ENCODE results near the gene DRC7.

DRC7 gene

GRCh38 chr16:57761301-57761700, 66.7 kb downstream of the DRC7 start:
- no peak for TF ChIP-seq CTCF (IDR thresholded peaks at IDR 0.05; ENCODE audit: low read depth, low read length)
- H3K4me3 ChIP-seq (replicated peaks in 1 of 2; ENCODE audit: low read depth in 2 of 2, low read length in 2 of 2), result no peak overlapping the region

GRCh38 chr16:57761957-57762356, 67.4 kb downstream of the DRC7 start:
- no peak for DNase-seq (ENCODE audit: low read depth in 2 of 2)
- no peak for TF ChIP-seq CTCF (IDR thresholded peaks at IDR 0.05; ENCODE audit: low read depth, low read length)
- H3K4me3 ChIP-seq (replicated peaks in 1 of 2; ENCODE audit: low read depth in 2 of 2, low read length in 2 of 2), result no peak overlapping the region

More at GRCh38 chr16:57761301-57761700, 66.7 kb downstream of the DRC7 start:
- no peak for DNase-seq (ENCODE audit: low read depth in 2 of 2)

- DNase-seq (ENCODE audit: low read depth in 2 of 2), result no peak
- TF ChIP-seq CTCF (IDR thresholded peaks at IDR 0.05; ENCODE audit: low read depth, low read length), result no peak
Observed at GRCh38 chr16:57762365-57763040, 67.9 kb downstream of the DRC7 start.

GRCh38 chr16:57763285-57764005, 68.8 kb downstream of the DRC7 start:
- no peak overlapping the region for H3K4me3 ChIP-seq (replicated peaks in 1 of 2; ENCODE audit: low read depth in 2 of 2, low read length in 2 of 2)
- no peak for DNase-seq (ENCODE audit: low read depth in 2 of 2)
- no peak for TF ChIP-seq CTCF (IDR thresholded peaks at IDR 0.05; ENCODE audit: low read depth, low read length)

More at GRCh38 chr16:57762365-57763040, 67.9 kb downstream of the DRC7 start:
- H3K4me3 ChIP-seq (replicated peaks in 1 of 2; ENCODE audit: low read depth in 2 of 2, low read length in 2 of 2), result no peak overlapping the region

GRCh38 chr16:57764006-57764340, 69.4 kb downstream of the DRC7 start:
- no peak for DNase-seq (ENCODE audit: low read depth in 2 of 2)
- no peak for TF ChIP-seq CTCF (IDR thresholded peaks at IDR 0.05; ENCODE audit: low read depth, low read length)
- H3K4me3 ChIP-seq (replicated peaks in 1 of 2; ENCODE audit: low read depth in 2 of 2, low read length in 2 of 2), result no peak overlapping the region

- no peak overlapping the region for H3K4me3 ChIP-seq (replicated peaks in 1 of 2; ENCODE audit: low read depth in 2 of 2, low read length in 2 of 2)
- peak; percentile 72 to 88 for DNase-seq (ENCODE audit: low read depth in 2 of 2)
- TF ChIP-seq CTCF (IDR thresholded peaks at IDR 0.05; ENCODE audit: low read depth, low read length), result no peak
Observed at GRCh38 chr16:57764341-57765159, 69.9 kb downstream of the DRC7 start.
